GM12874 (cell line): ENCODE results near the gene FGR.

Experiments
- TF ChIP-seq, protein P1 (sequence below): IDR thresholded peaks from 2 replicates; pipeline ENCODE4 v1.5.1; 2011; ENCODE audit warnings: low read depth, mild to moderate bottlenecking, control low read depth, low read length, moderate library complexity; ENCODE audit not compliant: insufficient read depth

The FGR gene

DNA sequence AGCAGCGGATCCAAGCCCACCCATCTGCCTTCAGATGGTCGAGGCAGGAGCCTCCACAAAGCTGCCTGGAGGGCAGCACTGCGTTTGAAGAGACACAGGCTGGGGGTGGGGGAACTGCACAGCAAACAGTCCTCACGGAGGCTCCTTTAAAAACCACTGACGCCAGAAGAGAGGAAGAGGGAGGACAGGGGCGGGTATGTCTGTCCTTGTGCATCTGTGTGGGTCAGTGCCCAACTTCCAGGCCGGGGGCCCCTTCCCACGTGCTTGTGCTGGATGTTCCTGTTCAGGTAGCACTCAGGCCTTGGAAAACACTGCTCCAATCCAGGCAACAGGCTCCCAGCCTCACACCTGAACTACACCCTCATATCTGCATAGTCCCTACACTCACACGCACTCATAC is 38.7 kb downstream of the FGR start:
- TF ChIP-seq, protein P1, sequence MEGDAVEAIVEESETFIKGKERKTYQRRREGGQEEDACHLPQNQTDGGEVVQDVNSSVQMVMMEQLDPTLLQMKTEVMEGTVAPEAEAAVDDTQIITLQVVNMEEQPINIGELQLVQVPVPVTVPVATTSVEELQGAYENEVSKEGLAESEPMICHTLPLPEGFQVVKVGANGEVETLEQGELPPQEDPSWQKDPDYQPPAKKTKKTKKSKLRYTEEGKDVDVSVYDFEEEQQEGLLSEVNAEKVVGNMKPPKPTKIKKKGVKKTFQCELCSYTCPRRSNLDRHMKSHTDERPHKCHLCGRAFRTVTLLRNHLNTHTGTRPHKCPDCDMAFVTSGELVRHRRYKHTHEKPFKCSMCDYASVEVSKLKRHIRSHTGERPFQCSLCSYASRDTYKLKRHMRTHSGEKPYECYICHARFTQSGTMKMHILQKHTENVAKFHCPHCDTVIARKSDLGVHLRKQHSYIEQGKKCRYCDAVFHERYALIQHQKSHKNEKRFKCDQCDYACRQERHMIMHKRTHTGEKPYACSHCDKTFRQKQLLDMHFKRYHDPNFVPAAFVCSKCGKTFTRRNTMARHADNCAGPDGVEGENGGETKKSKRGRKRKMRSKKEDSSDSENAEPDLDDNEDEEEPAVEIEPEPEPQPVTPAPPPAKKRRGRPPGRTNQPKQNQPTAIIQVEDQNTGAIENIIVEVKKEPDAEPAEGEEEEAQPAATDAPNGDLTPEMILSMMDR = no peak

DNA sequence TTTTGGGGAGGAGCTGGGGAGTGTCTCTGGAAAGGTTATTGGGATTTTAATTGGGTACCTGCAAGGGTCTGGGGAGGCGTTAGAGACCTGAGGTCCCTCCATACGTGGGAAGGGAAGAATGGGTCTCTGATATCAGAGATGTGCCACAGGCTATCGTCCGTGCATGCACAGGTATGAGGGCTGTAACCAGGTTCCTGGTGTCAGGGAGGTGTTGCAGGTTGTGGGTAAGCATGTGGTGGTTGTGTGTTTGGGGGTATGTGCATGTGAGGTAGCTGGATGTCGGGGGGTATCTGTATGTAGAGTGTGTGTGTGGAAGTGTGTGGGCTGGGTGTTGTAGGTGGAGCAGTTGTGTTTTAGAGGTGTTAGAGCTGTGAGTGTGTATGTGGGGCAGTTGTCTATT is 39.4 kb downstream of the FGR start:
- TF ChIP-seq, protein P1 = no peak

DNA sequence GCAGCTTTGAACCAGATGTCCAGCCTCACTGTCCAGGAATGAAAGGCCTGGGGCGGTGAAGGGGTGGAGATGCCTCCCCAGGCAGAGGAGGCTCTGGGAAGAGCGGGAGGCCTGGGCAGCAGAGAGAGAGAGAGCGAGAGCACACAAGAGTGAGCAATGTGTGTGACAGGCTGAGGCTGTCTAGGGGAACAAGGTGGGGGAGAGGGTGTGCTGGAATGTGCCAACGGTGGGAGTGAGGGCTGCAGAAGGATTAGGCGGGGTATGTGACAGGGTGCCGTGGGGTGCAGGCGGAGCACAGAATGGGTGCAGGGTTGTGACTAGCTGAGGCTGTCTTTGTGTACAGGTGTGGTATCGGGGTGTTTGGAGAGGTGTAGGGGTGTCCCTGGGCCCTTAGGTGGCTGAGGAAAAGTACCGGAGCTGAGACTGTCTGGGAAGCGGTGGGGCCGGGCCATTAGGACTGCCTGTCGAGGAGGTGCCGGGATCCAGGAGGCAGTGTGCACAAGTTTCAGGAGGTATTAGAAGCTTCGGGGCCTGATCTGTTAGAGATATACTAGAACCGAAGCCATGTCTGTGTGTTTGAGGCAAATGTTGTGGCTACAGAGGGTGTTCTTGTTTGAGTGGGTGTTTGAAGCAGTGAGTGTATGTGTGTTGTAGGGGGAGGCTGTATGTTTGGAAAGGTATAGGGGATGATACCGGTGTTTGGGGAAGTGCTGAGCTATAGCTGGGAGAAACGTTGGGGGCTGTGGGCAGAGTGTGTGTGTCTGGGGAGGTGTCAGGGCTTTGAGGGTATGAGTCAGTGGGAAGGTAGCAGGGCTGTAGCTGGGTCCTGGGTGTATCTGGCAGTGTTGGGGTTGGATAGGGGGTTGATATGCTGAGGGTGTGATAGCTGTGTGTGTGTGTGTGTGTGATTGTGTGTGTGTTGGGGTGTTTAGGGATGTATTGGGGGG is 40.1 kb downstream of the FGR start:
- TF ChIP-seq, protein P1 = no peak

DNA sequence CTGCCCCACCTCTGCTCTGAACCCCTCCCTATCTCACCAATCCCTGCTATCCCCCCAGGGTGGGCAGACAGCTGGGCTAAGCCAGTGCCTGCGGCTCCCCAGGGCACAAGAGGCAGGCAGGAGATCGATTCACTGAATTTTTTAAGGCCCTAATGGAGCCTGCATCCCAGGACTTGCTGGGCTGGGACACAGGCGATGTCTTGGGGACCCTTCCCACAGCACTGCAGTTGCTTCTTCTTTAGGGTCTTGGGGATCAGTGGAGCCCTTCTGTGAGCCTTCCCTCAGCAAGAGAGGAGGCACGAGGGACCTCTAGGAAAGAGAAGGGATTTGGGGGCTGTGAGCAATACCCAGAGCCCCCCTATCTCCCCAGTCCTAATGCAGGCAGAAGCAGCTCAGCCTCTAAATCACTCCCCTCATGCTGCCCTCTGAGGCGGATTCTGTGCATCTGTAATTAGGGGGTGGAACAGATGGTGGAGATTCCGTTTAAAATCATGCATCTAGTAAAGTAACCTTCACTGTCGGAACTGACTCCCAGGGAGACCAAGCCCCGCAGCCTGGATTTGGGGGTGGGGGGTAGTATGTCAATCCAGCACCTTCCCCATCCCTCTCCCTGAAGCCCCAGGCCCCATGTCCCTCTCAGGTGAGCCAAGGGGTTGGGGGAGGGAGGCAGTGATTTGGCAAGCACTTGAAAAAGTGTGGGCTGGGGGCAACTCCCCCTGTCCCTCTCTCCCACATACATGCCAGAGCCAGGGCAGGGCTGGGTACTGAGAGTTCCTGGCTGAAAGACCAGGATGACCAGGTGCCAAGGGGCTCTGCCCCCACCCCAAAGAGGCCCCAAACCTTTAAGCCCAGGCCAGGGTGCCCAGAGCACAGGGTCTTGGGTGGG is 41.1 kb downstream of the FGR start:
- TF ChIP-seq, protein P1 = no peak

DNA sequence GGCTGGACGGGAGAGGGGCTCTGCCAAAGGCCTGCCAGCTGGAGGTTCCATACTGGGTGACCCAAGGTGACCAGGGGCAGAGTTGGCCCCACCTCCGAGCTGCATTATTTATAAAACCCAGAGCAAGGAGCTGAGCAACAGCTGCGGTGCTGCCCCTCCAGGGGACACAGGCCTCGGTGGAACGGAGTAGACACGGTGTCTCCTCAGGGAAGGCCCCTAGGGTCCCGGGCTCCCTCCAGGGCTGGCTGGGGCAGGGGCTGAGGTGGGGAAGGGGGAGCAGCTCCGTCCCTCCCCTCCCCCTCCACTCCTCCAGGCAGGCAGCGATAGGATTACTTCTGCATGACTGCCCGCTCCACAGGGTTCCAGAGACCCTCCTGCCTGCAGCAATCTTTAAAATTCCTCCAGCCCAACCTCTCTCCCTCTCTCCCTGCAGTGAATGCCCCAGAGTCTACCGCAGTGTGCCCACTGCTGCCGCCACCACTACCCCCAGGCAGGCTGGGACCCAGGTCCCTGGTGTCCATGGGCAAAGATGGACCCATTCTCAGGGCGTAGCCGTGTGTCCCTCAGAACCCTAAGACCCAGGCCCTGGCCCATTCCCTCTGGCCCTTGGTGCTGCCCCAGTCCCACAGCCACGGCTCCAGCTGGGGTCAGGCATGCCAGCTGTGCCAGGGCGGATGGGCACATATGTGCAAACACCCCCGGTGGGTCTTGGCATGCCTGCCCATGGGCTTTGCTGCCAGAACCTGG is 41.9 kb downstream of the FGR start:
- TF ChIP-seq, protein P1 = no peak

DNA sequence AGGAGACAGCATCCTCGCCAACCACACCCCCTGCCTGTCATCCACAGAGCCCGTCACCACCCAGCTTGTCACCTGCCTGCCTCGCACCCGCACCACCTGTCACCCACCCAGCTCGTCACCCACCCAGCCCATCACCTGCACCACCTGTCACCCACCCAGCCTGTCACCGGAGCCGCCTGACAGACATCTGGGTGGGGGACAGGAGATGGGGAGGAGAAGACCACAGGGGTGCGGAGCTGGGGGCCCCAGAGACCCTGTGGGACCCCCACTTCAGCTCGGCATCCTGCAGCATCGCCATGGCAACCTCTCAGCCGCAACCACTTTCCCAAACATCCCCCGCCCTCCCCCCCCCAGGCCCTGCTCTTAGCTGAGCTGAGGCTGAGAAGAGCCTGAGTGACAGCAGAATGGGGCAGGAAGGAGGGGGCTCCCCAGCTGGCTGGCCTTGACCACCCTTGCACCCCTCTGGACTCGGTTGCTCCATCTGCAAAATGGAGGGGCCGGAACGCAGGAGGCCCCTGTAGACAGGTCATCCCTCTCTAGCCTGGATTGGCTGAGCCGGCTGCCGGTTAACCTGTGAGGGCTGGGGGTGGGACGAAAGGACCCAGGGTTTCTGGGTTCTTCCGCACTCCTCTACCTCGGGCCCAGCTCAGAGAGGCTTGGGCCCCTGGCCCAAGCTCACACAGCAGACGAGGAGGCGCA is 42.6 kb downstream of the FGR start:
- TF ChIP-seq, protein P1 = no peak
